GM12878 (cell line): ENCODE results near the gene ENG. TPM values are rescaled to one million over a fixed set of nuclear protein-coding genes. Genes with fewer than 3 reads are reported as not detected.

ENCODE experiments used
- CHD1 ChIP-seq: IDR thresholded peaks from 2 replicates; pipeline ENCODE4 v1.6.1; 2012; ENCODE audit warnings: low read depth, low read length, improper control_type of control experiment
- CREB1 ChIP-seq: IDR thresholded peaks from 2 replicates; pipeline ENCODE4 v1.6.1; 2012; ENCODE audit warnings: low read depth, mild to moderate bottlenecking, inconsistent platforms
- HSF1 ChIP-seq: fragments of 150-350 bp; IDR thresholded peaks from 2 replicates; pipeline ENCODE4 v1.6.1; 2014; ENCODE audit warnings: mild to moderate bottlenecking, low read depth, low read length
- NKRF ChIP-seq: fragments of 450-650 bp; conservative IDR thresholded peaks from 2 replicates; pipeline ENCODE4 v1.6.1; 2017; ENCODE audit warnings: mild to moderate bottlenecking, moderate library complexity
- RB1 ChIP-seq: fragments of 450-650 bp; formaldehyde crosslinking; IDR thresholded peaks from 2 replicates; pipeline ENCODE4 v1.6.1; 2017; ENCODE audit warnings: mild to moderate bottlenecking, borderline replicate concordance
- RELA ChIP-seq: fragments of 450-650 bp; IDR thresholded peaks from 2 replicates; pipeline ENCODE4 v1.8.0; 2014; ENCODE audit warnings: borderline replicate concordance; ENCODE audit not compliant: partially characterized antibody
- SMARCA5 ChIP-seq: fragments of 450-650 bp; IDR thresholded peaks from 2 replicates; pipeline ENCODE4 v1.6.1; 2017; ENCODE audit warnings: mild to moderate bottlenecking
- ZBTB11 ChIP-seq: fragments of 450-650 bp; formaldehyde crosslinking; IDR thresholded peaks from 2 replicates; pipeline ENCODE4 v1.5.0; 2022; ENCODE audit warnings: mild to moderate bottlenecking, missing genetic modification characterization
- ZBTB40 ChIP-seq: fragments of 450-650 bp; IDR thresholded peaks from 2 replicates; pipeline ENCODE4 v1.6.1; 2016; ENCODE audit warnings: mild to moderate bottlenecking, moderate library complexity, borderline replicate concordance
- polyA plus RNA-seq, 11 experiments: library from polyadenylated mRNA; depleted of rRNA in 4 of 11; unstranded in 6 of 11; stranded (reverse) in 5 of 11; fragments of >200 nt; fragmentation: Nextera tagmentation in 4 of 11; fragmentation: Illumina TruSeq in 1 of 11; extraction: Ambion mirVana in 4 of 11; extraction: Trizol in 1 of 11; gene quantifications; 1 replicate in 1 of 11; 2 replicates in 10 of 11; pipeline versions ENCODE4 v1.2.1 to v1.2.3, GENCODE V29; 2011 to 2016; ENCODE audit warnings: inconsistent platforms in 2 of 11, missing spikeins in 2 of 11, low read depth in 1 of 11
- total RNA-seq, 4 experiments: library from RNA; depleted of rRNA in 3 of 4; stranded (reverse); fragments of >200 nt in 3 of 4; fragmentation: Illumina TruSeq in 1 of 4; extraction: Trizol in 1 of 4; gene quantifications; 2 replicates each; pipeline versions ENCODE4 v1.2.1 to v1.2.3, GENCODE V29; 2013 to 2021
- TF ChIP-seq, protein P1 (sequence below): IDR thresholded peaks from 2 replicates; pipeline ENCODE4 v1.6.1; 2012; ENCODE audit warnings: low read depth, low read length, improper control_type of control experiment
- TF ChIP-seq, protein P2 (sequence below), 3 experiments: IDR thresholded peaks in 2 of 3; conservative IDR thresholded peaks in 1 of 3; 2 replicates each; pipeline ENCODE4 v1.5.1; 2011; ENCODE audit warnings: low read depth in 3 of 3, low read length in 3 of 3, mild to moderate bottlenecking in 3 of 3, control low read depth in 2 of 3, moderate library complexity in 2 of 3, inconsistent platforms in 1 of 3, mixed read lengths in 1 of 3; ENCODE audit not compliant: control insufficient read depth in 2 of 3, insufficient read depth in 1 of 3; ENCODE audit errors: extremely low read depth in 1 of 3

The ENG gene
- total and polyA plus RNA-seq, 10 of the 15 experiments (the other 5 are each of a cell fraction or from before 2014, with no cell fraction given) = 0.14 to 10.1 (median 2.0) TPM

DNA sequence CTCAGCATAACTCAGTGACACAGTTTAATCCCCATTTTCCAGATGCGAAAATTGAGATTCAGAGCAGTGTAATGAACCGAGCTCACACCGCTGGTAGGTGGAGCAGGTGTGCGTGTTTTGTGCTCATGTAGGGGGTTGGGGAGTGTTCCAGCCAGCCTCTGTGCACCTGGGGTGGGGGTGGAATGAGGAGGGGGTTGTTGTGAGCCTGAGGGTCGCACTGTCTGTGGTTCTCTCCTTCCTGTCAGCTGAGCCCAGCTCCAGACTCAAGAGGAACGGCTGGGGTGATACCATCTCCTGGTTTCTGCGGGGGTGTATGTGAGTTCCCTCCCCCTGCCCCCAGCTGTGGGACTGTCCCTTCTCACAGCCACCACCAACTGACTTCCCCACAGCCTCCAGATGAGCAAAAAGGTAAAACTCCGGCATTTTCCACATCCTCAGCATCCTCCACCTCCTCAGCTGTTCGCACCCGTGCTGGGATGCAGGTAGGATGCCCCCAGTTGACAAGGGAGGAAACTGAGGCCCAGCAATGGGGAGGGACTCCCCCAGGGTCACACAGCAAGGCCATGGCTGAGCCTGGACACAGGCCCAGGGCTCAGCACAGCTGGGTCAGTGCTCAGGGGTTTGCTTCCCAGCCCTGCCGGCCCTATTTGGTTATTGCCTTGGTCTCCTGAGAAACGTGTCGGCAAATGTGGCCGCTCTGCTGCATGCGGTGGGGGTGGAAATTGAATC is 78.1 kb downstream of the ENG start (continued):
- TF ChIP-seq ZBTB40 (no peak), CHD1 (peak; percentile 96), SMARCA5 (no peak), ZBTB11 (CRISPR knock-in tag) (no peak), RELA (no peak), CREB1 (no peak), NKRF (0 out of 2 replicates have a peak, but pooled peaks have one; percentile 53), HSF1 (no peak), RB1 (no peak)
- TF ChIP-seq, protein P1, sequence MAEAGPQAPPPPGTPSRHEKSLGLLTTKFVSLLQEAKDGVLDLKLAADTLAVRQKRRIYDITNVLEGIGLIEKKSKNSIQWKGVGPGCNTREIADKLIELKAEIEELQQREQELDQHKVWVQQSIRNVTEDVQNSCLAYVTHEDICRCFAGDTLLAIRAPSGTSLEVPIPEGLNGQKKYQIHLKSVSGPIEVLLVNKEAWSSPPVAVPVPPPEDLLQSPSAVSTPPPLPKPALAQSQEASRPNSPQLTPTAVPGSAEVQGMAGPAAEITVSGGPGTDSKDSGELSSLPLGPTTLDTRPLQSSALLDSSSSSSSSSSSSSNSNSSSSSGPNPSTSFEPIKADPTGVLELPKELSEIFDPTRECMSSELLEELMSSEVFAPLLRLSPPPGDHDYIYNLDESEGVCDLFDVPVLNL = no peak
- TF ChIP-seq, protein P2, sequence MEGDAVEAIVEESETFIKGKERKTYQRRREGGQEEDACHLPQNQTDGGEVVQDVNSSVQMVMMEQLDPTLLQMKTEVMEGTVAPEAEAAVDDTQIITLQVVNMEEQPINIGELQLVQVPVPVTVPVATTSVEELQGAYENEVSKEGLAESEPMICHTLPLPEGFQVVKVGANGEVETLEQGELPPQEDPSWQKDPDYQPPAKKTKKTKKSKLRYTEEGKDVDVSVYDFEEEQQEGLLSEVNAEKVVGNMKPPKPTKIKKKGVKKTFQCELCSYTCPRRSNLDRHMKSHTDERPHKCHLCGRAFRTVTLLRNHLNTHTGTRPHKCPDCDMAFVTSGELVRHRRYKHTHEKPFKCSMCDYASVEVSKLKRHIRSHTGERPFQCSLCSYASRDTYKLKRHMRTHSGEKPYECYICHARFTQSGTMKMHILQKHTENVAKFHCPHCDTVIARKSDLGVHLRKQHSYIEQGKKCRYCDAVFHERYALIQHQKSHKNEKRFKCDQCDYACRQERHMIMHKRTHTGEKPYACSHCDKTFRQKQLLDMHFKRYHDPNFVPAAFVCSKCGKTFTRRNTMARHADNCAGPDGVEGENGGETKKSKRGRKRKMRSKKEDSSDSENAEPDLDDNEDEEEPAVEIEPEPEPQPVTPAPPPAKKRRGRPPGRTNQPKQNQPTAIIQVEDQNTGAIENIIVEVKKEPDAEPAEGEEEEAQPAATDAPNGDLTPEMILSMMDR (IDR thresholded peaks at IDR 0.05 in 2 of 3, conservative IDR thresholded peaks at IDR 0.05 in 1 of 3; ENCODE audit: control insufficient read depth in 2 of 3, extremely low read depth in 1 of 3, insufficient read depth in 1 of 3, low read depth in 3 of 3, low read length in 3 of 3) = 0 out of 6 replicates have a peak, but pooled peaks of 1 of the 3 experiments have one; percentile 3
